ENCODE data around the gene FCHSD1.

FCHSD1 gene

GRCh38 chr5:141602606-141603005, 48.6 kb downstream of the FCHSD1 start:
- H3K4me3 ChIP-seq (ENCODE audit: low read length), result no peak overlapping the region
- DNase-seq (ENCODE audit: low read depth), result no peak
- TF ChIP-seq CTCF (IDR thresholded peaks at IDR 0.05; ENCODE audit: insufficient read depth, low read depth, low read length, missing control alignments), result no peak

- no peak overlapping the region for H3K4me3 ChIP-seq (ENCODE audit: low read length)
- DNase-seq (ENCODE audit: low read depth), result no peak
- TF ChIP-seq CTCF (IDR thresholded peaks at IDR 0.05; ENCODE audit: insufficient read depth, low read depth, low read length, missing control alignments), result no peak
These were observed 52.5 kb downstream of the FCHSD1 start for GRCh38 chr5:141598391-141599345.

GRCh38 chr5:141597814-141598213, 53.4 kb downstream of the FCHSD1 start:
- TF ChIP-seq CTCF (IDR thresholded peaks at IDR 0.05; ENCODE audit: insufficient read depth, low read depth, low read length, missing control alignments), result no peak
- H3K4me3 ChIP-seq (ENCODE audit: low read length), result no peak overlapping the region
- no peak for DNase-seq (ENCODE audit: low read depth)

GRCh38 chr5:141597394-141597793, 53.8 kb downstream of the FCHSD1 start:
- no peak for TF ChIP-seq CTCF (IDR thresholded peaks at IDR 0.05; ENCODE audit: insufficient read depth, low read depth, low read length, missing control alignments)
- peak; percentile 46 for DNase-seq (ENCODE audit: low read depth)
- no peak overlapping the region for H3K4me3 ChIP-seq (ENCODE audit: low read length)

GRCh38 chr5:141596867-141597266, 54.4 kb downstream of the FCHSD1 start:
- DNase-seq (ENCODE audit: low read depth), result no peak
- H3K4me3 ChIP-seq (ENCODE audit: low read length), result no peak overlapping the region
- no peak for TF ChIP-seq CTCF (IDR thresholded peaks at IDR 0.05; ENCODE audit: insufficient read depth, low read depth, low read length, missing control alignments)

GRCh38 chr5:141590127-141590526, 61.1 kb downstream of the FCHSD1 start:
- H3K4me3 ChIP-seq (ENCODE audit: low read length), result no peak overlapping the region
- no peak for TF ChIP-seq CTCF (IDR thresholded peaks at IDR 0.05; ENCODE audit: insufficient read depth, low read depth, low read length, missing control alignments)
- no peak for DNase-seq (ENCODE audit: low read depth)
